Measurements from ENCODE around the gene ZFYVE26.

ZFYVE26 gene

GRCh38 chr14:67785270-67786109, 30.9 kb downstream of the ZFYVE26 start:
- no peak for TF ChIP-seq CTCF (IDR thresholded peaks at IDR 0.05; ENCODE audit: borderline replicate concordance, insufficient read depth, low read depth, low read length)

GRCh38 chr14:67784244-67784823, 32.1 kb downstream of the ZFYVE26 start:
- no peak overlapping the region for H3K4me3 ChIP-seq (ENCODE audit: low read depth, low read length)
- TF ChIP-seq CTCF (IDR thresholded peaks at IDR 0.05; ENCODE audit: borderline replicate concordance, insufficient read depth, low read depth, low read length) = no peak

More at GRCh38 chr14:67785270-67786109, 30.9 kb downstream of the ZFYVE26 start:
- no peak overlapping the region for H3K4me3 ChIP-seq (ENCODE audit: low read depth, low read length)

GRCh38 chr14:67782090-67782489, 34.3 kb downstream of the ZFYVE26 start:
- no peak for TF ChIP-seq CTCF (IDR thresholded peaks at IDR 0.05; ENCODE audit: borderline replicate concordance, insufficient read depth, low read depth, low read length)
- H3K4me3 ChIP-seq (ENCODE audit: low read depth, low read length) = no peak overlapping the region

GRCh38 chr14:67778792-67779191, 37.6 kb downstream of the ZFYVE26 start:
- TF ChIP-seq CTCF (IDR thresholded peaks at IDR 0.05; ENCODE audit: borderline replicate concordance, insufficient read depth, low read depth, low read length) = no peak
- H3K4me3 ChIP-seq (ENCODE audit: low read depth, low read length) = no peak overlapping the region

GRCh38 chr14:67776653-67777322, 39.6 kb downstream of the ZFYVE26 start:
- no peak overlapping the region for H3K4me3 ChIP-seq (ENCODE audit: low read depth, low read length)
- TF ChIP-seq CTCF (IDR thresholded peaks at IDR 0.05; ENCODE audit: borderline replicate concordance, insufficient read depth, low read depth, low read length) = no peak

- H3K4me3 ChIP-seq (ENCODE audit: low read depth, low read length) = no peak overlapping the region
- TF ChIP-seq CTCF (IDR thresholded peaks at IDR 0.05; ENCODE audit: borderline replicate concordance, insufficient read depth, low read depth, low read length) = no peak
Measured at GRCh38 chr14:67773844-67774377, 42.5 kb downstream of the ZFYVE26 start.

Data from GM12875 (cell line).